ENCODE data around the gene MRPL57.
"Not testable (repeated sequence)": the region's sequence is repeated elsewhere in the genome, so short reads cannot be mapped to it uniquely, and the experiment has no call there.

DNA sequence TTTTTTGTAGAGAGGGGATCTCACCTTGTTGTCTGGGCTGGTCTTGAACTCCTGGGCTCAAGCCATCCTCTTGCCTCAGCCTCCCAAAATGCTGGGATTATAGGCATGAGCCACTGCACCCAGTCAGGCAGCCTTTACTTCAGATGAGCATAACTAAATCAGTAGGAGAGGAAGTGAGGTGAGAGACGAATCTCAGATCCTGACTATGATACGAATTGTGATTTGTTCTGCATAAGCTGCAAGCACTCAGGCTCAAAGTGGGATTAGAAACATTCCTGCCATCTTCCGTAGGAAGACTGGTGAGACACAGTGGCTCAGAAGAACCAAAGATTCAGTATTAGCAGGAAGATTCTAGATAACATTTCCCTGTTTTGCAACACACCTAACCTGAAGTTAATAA is 43.3 kb downstream of the MRPL57 start:
- TF ChIP-seq, protein P1, sequence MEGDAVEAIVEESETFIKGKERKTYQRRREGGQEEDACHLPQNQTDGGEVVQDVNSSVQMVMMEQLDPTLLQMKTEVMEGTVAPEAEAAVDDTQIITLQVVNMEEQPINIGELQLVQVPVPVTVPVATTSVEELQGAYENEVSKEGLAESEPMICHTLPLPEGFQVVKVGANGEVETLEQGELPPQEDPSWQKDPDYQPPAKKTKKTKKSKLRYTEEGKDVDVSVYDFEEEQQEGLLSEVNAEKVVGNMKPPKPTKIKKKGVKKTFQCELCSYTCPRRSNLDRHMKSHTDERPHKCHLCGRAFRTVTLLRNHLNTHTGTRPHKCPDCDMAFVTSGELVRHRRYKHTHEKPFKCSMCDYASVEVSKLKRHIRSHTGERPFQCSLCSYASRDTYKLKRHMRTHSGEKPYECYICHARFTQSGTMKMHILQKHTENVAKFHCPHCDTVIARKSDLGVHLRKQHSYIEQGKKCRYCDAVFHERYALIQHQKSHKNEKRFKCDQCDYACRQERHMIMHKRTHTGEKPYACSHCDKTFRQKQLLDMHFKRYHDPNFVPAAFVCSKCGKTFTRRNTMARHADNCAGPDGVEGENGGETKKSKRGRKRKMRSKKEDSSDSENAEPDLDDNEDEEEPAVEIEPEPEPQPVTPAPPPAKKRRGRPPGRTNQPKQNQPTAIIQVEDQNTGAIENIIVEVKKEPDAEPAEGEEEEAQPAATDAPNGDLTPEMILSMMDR (IDR thresholded peaks at IDR 0.05 in 4 of 5, conservative IDR thresholded peaks at IDR 0.05 in 1 of 5) = not testable (repeated sequence)
- not testable (repeated sequence) for TF ChIP-seq POLR2A (IDR thresholded peaks at IDR 0.05)
